Neural crest cell (in vitro differentiated cells): ENCODE data around the gene IFITM10. TPM values are rescaled to one million over a fixed set of nuclear protein-coding genes. Genes with fewer than 3 reads are reported as not detected.
"Not testable (repeated sequence)": the region's sequence is repeated elsewhere in the genome, so short reads cannot be mapped to it uniquely, and the experiment has no call there.

ENCODE experiments used
- DNase-seq: peaks from one replicate; pipeline ENCODE4 v3.0.0; 2021; ENCODE audit warnings: low read depth, mixed read lengths, low spot score
- H3K27ac Mint-ChIP-seq: one replicate; pipeline ENCODE4 v1.8.0; 2021; ENCODE audit warnings: mild to moderate bottlenecking, mixed read lengths; ENCODE audit not compliant: unreplicated experiment
- H3K27me3 Mint-ChIP-seq: 2 replicates; pipeline ENCODE4 v1.8.0; 2021; ENCODE audit warnings: low read depth, mild to moderate bottlenecking, mixed read lengths
- H3K36me3 Mint-ChIP-seq: 2 replicates; pipeline ENCODE4 v1.8.0; 2021; ENCODE audit warnings: low read depth, mild to moderate bottlenecking, mixed read lengths
- H3K4me1 Mint-ChIP-seq: 2 replicates; pipeline ENCODE4 v1.8.0; 2021; ENCODE audit warnings: mixed read lengths
- H3K4me3 Mint-ChIP-seq: one replicate; pipeline ENCODE4 v1.8.0; 2021; ENCODE audit warnings: mild to moderate bottlenecking, mixed read lengths
- H3K9me3 Mint-ChIP-seq: 2 replicates; pipeline ENCODE4 v1.8.0; 2021; ENCODE audit warnings: mixed read lengths
- total RNA-seq: library from RNA; stranded (reverse); gene quantifications from 2 replicates; pipeline ENCODE4 v1.2.1, GENCODE V29; 2021

IFITM10 gene
- total RNA-seq, 1 donor from 2014 or later, result not detected

GRCh38 chr11:1683904-1684572 lies 66.4 kb downstream of the IFITM10 start:
- H3K4me3 Mint-ChIP-seq, H3K9me3 Mint-ChIP-seq, H3K36me3 Mint-ChIP-seq, H3K27me3 Mint-ChIP-seq, DNase-seq, H3K27ac Mint-ChIP-seq, H3K4me1 Mint-ChIP-seq: not testable (repeated sequence)

GRCh38 chr11:1683216-1683615 lies 67.2 kb downstream of the IFITM10 start:
- H3K4me3 Mint-ChIP-seq, DNase-seq, H3K27me3 Mint-ChIP-seq, H3K9me3 Mint-ChIP-seq, H3K27ac Mint-ChIP-seq, H3K36me3 Mint-ChIP-seq, H3K4me1 Mint-ChIP-seq: not testable (repeated sequence)

Other genes starting within 250 kb of the IFITM10 start
- gene DUSP8, start 178.3 kb downstream of the IFITM10 start, total RNA-seq, result 8.4 and 10.1 TPM in 2 replicates
- gene KRTAP5-1, start 165.3 kb downstream of the IFITM10 start, total RNA-seq, result not detected in 2 replicates
- not detected in 2 replicates for gene KRTAP5-2, start 152.3 kb downstream of the IFITM10 start, total RNA-seq
- not detected in 2 replicates for gene KRTAP5-3, start 142.1 kb downstream of the IFITM10 start, total RNA-seq
- gene KRTAP5-4, start 128.5 kb downstream of the IFITM10 start, total RNA-seq, result not detected in 2 replicates
- not detected in 2 replicates for gene KRTAP5-5, start 120.8 kb downstream of the IFITM10 start, total RNA-seq
- gene KRTAP5-6, start 53.4 kb downstream of the IFITM10 start, total RNA-seq, result not detected in 2 replicates
- 95.5 and 109 TPM in 2 replicates for gene CTSD, start 13.3 kb upstream of the IFITM10 start, total RNA-seq
- gene SYT8, start 84.4 kb upstream of the IFITM10 start, total RNA-seq, result not detected in 2 replicates
- gene TNNI2, start 88.4 kb upstream of the IFITM10 start, total RNA-seq, result not detected in 2 replicates
- gene LSP1, start 102.5 kb upstream of the IFITM10 start, total RNA-seq, result not detected in 2 replicates
- gene PRR33, start 141.3 kb upstream of the IFITM10 start, total RNA-seq, result not detected in 2 replicates
- not detected in 2 replicates for gene TNNT3, start 169.1 kb upstream of the IFITM10 start, total RNA-seq
- 60.8 and 66.7 TPM in 2 replicates for gene MRPL23, start 196.7 kb upstream of the IFITM10 start, total RNA-seq
- 71.3 and 71.8 TPM in 2 replicates for gene H19, start 247.2 kb upstream of the IFITM10 start, total RNA-seq